Tongue (tissue), 2 donors: ENCODE measurements around the gene NTRK2. TPM values are rescaled to one million over a fixed set of nuclear protein-coding genes. Genes with fewer than 3 reads are reported as not detected.

ENCODE experiments used
- DNase-seq: peaks from one replicate; pipeline ENCODE4 v3.0.0-alpha.2; 2015
- total RNA-seq: library from RNA; depleted of rRNA; stranded (reverse); fragments of >200 nt; gene quantifications from one replicate; pipeline ENCODE4 v1.2.3, GENCODE V29; 2014

NTRK2 gene
- total RNA-seq, 1 donor from 2014 or later = 60.3 TPM

GRCh38 chr9:84781458-84781857 is 111.9 kb downstream of the NTRK2 start:
- DNase-seq = peak; percentile 37

DNA sequence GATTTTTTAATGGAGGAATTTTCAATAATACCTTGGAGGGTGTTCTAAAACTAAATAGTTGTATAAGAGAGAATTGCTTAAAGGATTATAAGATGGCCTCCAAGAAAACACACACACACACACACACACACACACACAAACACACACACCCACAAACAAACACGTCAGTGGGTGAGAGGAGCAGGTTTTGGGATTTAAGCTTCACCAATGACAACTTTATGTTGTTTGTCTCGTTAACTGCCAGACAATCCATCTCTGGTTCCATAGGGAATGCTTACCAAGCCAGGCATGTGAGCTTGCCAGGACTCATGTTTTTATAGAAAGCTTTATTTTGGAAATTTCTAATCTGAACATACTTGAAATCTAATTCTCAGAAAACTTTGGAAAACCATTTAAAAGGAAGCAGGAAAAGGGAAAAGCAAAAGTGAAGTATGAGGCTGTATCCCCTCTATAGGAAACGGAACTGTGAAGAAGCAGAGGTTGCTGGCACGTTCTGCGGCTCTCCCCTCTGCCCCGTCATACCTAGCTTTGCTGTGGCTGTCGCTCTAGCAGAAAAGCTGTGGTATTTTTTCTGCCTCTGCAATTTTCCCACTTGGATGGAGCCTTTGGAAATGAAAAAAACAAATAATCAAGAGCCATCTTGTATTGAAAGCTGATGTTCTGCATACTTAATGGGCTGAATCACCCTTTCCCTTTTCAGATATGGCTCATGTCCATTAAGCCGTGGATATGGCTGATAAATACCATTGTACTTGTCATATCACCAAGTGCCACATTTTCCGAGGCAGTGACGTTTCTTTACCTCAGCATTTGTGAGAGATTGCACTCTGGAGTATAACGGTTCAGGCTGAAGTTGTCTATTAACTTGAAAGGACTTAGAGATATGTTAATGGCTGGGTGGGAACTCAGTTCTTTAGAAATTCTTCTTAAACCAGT is 112.7 kb downstream of the NTRK2 start:
- DNase-seq = peak; percentile 18

DNA sequence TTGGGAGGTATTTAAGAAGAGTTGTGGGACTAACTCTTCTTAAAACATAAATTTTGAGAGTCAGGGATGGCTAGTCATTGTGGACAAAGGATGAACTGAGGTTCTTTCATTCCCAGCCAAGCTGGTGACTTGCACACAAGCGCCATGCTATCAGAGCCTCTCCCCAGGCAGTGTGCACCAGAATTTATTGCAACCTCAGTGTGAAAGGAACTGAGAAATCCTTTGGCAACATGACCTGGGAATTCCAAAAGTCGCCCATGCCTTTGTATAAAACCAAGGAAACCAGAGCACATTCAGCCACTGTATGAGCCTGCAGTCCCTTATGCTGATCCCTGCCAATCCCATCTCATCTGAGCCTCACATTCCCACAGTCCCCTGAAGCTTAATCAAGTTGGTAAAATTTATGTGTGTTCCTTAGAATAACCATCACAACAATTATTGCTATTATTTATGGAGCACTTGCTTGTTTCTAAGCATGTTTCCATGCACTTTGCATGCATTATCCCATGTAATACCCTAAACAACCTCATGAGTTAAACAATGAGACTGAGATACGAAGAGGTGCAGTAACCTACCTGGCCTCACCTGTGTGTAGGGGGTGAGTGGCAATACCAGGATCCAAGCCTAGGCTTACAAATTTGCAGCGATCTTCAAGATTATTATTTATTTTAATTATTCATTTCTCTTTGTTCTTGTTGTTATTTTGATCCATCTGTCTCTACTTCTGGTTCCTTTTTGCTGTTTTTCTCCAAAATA is 116.4 kb downstream of the NTRK2 start:
- DNase-seq = no peak

GRCh38 chr9:84788803-84789462 is 119.4 kb downstream of the NTRK2 start:
- no peak for DNase-seq

- DNase-seq = no peak
Observed at GRCh38 chr9:84789463-84789830, 119.9 kb downstream of the NTRK2 start.

DNA sequence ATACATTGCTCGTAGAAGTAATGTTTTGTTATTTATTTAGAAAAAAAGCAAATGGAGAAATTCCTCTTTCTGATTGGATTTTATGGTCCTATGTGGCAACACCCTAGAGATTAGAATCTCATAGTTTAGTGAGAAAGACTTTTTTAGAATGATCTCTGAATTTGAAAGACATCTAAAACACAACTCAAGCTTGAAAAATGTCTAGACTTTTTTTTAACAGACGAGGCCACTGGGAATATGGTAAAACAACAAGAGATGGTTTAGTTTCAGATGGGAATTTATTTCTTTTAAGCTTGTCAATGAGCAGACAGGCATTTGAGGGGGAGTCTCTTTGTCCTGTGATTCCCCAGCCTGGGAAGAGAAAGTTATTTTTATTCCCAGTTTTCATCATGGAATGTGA is 122.1 kb downstream of the NTRK2 start:
- no peak for DNase-seq

- no peak for DNase-seq
Observed at GRCh38 chr9:84793251-84793650, 123.7 kb downstream of the NTRK2 start.

DNA sequence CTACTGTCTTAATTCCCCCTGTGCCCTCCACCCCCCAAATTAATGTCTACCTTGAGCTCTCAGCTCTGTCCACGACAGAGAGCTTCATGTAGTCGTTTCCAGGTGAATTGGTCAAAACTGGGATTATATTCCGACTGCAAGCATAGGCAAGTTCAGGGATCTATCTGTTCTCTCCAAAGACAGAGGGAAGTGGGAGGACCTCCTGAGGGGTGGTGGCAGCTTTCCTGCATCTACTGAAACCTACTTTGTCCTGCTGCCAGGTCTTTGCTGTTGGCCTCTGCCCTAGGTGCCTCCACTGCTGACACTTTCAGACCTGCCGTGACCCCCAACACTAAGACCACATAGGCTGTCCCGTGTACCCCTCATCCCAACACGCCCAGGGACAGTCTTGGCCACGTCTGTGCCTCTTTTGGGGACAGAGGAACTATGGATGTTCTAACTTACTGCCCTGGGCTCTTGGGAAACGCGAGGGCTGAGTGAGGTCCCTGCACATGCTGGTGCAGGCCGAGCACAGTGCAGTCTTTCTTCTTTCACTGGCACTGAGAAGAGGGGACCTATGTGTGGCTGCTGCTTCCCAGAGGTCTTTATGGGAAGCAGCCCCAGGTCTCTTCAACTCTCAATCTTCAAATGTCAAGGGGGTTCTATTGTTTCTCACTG is 125.6 kb downstream of the NTRK2 start:
- DNase-seq = no peak

GRCh38 chr9:84796404-84796803 is 126.9 kb downstream of the NTRK2 start:
- DNase-seq = no peak

DNA sequence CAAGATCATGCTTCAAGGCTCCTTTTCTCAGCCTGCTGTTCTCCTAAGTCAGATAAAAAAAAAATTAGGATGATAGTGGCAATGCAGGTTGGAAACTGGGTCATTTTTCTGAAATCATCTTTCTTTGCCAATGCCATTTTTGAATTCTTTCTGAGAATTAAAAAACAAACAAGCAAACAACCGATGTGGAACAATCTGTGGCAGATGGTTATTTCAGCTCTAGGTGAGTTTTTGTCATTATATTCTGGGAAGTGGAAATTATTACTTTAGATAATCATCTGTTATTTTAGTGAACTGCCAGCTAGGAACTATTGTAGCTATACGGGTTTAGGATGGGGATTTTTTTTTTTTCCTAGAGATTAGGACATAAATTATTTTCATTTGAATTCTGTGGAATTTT is 129.7 kb downstream of the NTRK2 start:
- DNase-seq = no peak

DNA sequence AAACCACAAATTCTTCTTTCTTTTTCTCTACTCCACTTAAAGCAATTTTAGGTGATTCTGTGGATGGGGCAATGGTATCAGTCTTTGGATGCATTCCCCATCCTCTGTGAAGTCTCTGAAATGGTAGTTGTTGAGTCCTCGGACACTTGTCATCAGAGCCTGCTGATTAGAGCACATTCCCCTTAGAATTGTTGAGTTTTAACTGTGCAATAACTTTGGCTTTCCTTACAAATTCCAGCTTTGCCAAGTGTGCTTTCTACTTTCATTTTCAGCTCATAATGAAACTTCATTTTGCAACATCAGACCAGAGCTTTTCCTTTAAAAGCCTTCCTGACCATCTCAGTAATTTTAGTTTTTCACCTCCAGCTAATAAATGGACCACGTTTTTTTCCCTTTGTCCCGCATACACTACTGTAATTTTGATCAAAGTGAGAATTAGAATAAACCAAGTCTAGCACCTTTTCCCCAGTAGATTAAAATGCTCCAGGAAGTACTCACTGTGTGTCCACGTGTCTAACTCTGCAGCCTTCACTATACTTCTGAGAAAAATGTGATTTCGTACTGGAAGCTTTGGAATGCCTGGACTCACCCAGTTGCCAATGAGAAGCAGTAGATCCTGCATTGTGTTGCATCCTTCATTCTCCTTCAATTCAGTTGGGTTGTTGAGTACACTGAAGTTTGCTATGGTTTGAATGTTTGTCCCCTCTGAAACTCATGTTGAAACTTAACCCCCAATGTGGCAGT is 135.6 kb downstream of the NTRK2 start:
- no peak for DNase-seq

GRCh38 chr9:84807431-84807830 is 137.9 kb downstream of the NTRK2 start:
- DNase-seq = no peak

- DNase-seq = no peak
Observed at GRCh38 chr9:84807870-84808390, 138.4 kb downstream of the NTRK2 start.

DNA sequence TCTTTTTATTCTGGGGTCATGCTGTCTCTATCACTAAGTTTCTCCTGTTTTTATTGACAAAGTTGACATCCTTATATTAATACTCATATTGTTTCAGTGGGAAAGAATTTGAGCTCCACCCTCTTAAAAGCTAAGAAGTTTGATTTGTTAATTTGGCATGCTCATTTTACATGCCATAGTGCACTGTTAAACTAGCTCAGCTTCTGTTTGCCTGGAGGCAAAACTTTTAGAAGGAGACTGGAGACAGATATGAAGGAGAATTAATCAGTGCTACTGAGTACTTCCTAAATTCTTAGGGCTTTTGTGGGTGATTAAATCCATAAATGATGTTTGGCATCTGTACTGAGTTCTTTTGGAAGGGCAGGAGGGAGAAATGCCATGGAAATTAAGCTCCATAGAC is 138.9 kb downstream of the NTRK2 start:
- no peak for DNase-seq

GRCh38 chr9:84811072-84811750 is 141.7 kb downstream of the NTRK2 start:
- DNase-seq = no peak

DNA sequence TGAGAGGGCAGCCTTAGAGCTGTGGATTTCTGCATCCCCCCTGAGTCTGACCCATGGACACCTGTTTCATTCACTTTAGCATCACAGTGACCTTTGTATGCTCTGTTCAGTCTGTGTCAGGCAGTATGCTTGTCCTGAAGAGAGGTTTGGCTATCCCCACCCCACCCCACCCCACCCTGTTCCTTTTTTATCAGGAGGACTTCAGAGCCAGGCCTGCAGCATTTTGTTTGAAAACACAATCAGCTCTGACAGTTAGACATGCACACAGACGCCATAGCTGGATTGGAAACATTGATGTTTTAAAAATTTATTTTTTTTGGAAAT is 142.2 kb downstream of the NTRK2 start:
- no peak for DNase-seq

DNA sequence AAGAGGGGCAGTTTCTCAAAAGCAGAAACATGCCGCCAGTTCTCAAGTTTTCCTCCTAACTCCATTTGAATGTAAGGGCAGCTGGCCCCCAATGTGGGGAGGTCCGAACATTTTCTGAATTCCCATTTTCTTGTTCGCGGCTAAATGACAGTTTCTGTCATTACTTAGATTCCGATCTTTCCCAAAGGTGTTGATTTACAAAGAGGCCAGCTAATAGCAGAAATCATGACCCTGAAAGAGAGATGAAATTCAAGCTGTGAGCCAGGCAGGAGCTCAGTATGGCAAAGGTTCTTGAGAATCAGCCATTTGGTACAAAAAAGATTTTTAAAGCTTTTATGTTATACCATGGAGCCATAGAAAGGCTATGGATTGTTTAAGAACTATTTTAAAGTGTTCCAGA is 142.8 kb downstream of the NTRK2 start:
- DNase-seq = no peak

GRCh38 chr9:84812847-84813246 is 143.3 kb downstream of the NTRK2 start:
- no peak for DNase-seq

DNA sequence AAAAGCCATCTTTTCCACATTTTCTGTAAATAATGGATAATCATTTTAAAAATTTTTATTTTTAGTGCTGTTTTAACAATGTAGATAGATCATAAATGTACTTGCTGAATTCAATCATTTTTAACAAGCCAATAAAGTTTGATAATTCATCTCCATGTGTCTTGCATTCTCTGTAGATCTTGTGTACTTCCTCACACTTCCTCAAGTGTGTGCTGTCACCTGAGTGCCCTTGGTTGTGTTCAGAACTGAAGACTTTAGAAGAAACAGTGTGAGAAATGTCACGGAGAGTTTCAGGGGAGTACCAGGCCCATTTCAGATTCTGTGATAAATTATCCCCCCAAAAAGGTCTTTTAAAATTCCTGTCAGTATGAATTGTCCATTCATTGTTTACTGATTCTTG is 146.0 kb downstream of the NTRK2 start:
- no peak for DNase-seq

DNA sequence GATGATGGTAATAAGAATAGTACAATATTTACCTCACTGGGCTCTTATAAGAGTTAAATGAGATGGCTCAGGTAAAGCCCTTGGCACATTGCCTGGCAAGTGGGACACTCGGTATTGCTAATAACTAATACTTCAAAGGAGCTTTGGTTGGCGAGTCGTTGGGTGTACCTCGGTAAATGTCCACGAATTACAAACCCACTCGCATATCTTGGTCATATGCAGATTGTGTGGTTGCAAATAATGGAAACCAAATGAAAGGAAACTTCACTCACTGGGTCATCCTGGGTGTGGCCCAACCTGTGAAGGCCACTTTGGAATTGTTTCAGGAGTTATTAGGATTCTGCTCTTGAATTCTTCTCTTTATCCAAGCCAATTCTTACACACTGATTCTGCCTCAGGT is 147.5 kb downstream of the NTRK2 start:
- no peak for DNase-seq

GRCh38 chr9:84818791-84819190 is 149.3 kb downstream of the NTRK2 start:
- DNase-seq = no peak
